Stimulated activated CD4-positive, alpha-beta T cell treated with anti-CD3 and anti-CD28 coated beads, Interleukin-2, amount 100 ng/mL, for 24 hours (primary cell): ENCODE measurements around the gene MPZ.
"Not testable (repeated sequence)": the region's sequence is repeated elsewhere in the genome, so short reads cannot be mapped to it uniquely, and the experiment has no call there.

Source experiments
- DNase-seq, 2 donors: peaks; one replicate each; pipeline ENCODE4 v3.0.0-alpha.2; 2020

MPZ gene

DNA sequence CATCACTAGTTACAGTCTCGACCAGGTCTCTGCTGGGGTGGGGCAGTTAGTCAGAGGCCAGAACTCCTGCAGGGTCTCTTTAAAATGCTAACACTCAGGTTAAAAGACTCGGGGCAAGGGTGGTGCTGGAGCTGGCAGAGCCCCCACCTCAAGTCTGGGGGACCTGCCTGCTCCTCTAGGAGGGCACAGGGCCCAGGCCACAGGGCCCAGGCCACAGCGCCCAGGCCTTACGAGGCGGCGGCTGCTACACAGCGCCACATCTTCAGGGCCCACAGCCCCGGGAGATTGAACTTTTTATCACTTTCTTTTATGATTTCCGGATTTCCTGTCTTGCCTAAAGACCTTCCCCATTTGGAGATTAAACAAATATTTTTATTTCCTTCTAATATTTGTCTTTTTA, 10.4 kb downstream of the MPZ start:
- DNase-seq = no peak

GRCh38 chr1:161298116-161298515, 11.7 kb downstream of the MPZ start:
- no peak for DNase-seq

GRCh38 chr1:161297415-161297814, 12.4 kb downstream of the MPZ start:
- DNase-seq = no peak

DNA sequence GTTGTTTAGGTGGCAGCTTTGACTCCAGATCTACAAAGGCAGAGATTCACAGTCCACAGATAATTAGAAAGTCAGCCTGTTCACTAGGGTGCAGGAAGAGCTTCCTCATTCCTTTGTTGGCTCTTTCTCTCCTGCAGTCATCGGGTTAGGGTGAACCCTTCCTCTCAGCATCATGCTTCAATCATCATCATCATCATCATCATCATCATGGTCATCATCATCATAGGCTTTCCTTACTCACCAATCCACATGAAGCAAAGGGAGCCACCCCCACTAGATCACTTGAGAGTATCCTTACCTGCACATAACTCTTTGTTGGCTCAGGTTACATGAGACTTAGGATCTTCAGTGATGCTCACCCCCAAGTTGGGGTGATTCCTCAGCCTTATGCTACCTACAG, 19.0 kb downstream of the MPZ start:
- no peak for DNase-seq

- DNase-seq = no peak
Observed at GRCh38 chr1:161287482-161288054, 22.2 kb downstream of the MPZ start.

DNA sequence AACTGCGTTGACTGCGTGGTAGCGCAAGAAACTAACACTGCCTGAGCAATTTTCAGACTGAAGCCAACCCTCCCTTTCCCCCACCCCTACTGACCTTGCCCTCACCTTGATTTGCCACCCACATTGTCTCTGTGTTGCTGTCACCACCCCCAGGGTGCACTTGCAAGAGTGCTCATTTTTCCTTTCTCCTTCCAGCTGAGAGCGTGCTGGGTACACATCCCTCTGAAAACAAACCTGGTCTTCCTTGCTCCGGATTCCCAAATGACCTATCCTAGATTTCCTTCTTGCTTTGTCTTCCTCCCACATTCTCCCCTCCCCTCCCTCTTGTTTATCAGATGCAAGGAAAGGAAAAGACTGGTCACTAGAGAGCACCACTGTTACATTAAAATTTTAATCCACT, 24.2 kb downstream of the MPZ start:
- DNase-seq = no peak

- no peak for DNase-seq
Observed at GRCh38 chr1:161285113-161285512, 24.7 kb downstream of the MPZ start.

- no peak for DNase-seq
Observed at GRCh38 chr1:161282991-161283390, 26.8 kb downstream of the MPZ start.

DNA sequence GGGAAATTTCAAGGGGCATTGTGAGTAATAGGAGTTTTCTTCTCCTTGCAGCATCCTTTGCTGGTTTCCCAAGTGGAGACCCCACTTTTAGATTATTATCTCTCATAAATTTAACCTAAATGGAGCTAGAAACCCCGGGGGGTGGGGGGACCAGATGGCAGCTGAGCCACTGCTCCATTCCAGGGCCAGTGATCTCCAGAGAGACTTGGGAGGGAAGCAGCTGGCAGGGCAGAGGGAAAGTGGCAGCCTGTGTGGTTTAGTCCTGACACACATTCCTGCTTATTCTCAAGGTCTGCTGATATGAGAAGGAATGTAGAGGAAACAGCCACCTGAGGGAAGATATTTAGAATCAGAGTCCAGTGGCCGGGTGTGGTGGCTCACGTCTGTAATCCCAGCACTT, 34.9 kb downstream of the MPZ start:
- DNase-seq = no peak

GRCh38 chr1:161273402-161273801, 36.4 kb downstream of the MPZ start:
- DNase-seq = no peak

GRCh38 chr1:161267321-161267720, 42.4 kb downstream of the MPZ start:
- no peak for DNase-seq

GRCh38 chr1:161266836-161267235, 42.9 kb downstream of the MPZ start:
- DNase-seq = no peak

GRCh38 chr1:161266202-161266601, 43.6 kb downstream of the MPZ start:
- DNase-seq = no peak

DNA sequence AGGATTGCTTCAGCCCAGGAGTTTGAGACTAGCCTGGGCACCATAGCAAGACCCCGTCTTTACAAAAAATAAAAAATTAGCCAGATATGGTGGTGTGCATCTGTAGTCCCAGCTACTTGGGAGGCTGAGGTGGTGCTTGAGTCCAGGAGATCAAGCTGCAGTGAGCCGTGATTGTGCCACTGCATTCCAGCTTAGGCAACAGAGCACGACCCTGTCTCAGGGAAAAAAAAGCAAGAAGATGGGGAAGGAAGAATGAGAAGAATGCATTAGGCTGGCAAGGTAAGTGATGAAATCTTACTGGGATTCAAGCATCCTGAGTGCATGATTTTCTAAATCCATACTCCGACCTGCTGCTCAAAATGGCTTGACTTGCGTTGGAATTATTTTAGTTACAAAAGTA, 44.5 kb downstream of the MPZ start:
- DNase-seq = no peak

DNA sequence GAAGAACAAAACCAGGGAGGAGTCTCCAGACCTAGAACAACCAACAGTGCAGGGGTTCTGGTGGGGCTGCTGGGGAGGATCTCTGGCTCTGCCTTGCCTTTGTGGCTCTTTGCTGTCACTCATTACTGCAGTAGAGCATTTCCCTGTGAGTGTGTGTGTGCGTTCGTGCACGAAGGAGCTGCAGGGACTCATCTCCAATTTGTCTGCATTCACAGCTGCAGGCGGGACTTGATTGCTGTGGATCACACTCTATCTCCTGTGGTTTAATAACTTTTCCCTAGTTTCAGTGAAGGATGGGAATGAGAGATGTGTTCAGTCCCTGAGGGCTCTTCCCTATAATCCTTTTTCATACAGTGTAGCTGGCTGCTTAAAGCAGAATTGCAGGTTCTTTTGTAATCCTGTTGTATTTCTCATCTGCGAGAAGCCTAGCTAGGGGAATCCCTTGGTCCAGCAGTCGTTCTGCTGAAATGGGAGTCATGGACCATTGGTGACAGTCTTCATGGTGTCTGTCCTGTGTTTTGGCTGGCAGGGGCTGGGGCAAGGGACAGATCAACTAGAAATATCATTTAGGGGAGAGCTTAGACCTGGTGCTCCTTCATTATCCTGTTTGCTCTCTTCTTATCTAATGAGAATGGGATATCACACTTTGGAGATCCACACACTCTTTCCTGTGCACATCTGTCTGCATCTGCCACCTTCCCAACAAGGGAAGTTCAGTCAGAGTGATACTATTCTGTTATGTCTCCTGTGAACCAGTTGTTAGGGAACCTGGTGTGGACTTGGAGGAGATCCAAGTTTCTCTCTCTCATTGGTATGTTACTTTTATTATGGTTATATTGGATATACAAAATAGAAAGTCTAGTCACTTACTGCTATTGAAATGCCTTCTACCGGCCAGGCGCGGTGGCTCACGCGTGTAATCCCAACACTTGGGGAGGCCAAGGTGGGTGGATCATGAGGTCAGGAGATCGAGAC, 48.2 kb downstream of the MPZ start:
- DNase-seq = no peak

DNA sequence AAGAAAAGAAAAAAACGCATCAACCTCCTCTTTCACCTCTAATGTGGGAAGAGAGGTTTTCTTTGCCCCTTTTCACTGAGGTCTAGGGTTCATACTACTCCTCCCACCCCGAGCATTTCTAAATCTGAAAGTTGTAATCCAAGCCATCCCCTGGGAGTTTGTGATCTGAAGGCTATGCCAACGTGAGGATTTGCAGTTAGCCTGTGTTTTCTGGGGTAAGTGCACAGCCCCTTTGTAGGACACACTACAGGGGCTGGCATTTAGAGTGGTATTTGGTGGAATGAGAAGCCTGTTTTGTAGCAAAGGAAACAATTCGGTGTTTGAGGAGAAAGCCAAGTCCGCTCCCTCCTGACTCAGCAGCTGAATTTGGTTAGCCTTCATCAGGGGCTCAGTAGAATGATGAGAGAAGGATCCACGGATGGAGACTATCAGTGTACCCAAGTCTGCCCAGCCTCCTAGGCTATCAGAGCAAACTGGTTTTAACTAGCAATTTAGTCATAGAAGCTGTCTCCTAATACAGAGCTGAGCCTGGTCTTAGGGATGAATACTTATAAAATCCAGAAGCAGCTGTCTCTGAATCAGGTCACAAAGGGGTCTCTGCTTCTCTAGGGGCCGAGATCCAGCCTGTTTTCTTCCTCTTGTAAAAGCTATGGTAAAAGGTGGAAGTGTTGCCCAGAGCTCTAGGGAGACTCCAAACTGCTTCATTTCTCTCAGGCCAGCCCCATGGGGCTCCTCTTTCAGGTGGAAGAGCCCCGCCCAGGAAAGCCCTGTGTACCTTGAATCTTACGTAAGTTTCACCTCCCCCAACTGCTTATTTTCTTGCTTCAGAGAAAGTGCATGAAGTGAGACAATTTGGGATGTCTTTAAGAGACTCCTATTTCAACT, 49.1 kb downstream of the MPZ start:
- no peak for DNase-seq

- no peak for DNase-seq
Observed at GRCh38 chr1:161259765-161260164, 50.0 kb downstream of the MPZ start.

- DNase-seq = no peak
Observed at GRCh38 chr1:161259345-161259702, 50.4 kb downstream of the MPZ start.

DNA sequence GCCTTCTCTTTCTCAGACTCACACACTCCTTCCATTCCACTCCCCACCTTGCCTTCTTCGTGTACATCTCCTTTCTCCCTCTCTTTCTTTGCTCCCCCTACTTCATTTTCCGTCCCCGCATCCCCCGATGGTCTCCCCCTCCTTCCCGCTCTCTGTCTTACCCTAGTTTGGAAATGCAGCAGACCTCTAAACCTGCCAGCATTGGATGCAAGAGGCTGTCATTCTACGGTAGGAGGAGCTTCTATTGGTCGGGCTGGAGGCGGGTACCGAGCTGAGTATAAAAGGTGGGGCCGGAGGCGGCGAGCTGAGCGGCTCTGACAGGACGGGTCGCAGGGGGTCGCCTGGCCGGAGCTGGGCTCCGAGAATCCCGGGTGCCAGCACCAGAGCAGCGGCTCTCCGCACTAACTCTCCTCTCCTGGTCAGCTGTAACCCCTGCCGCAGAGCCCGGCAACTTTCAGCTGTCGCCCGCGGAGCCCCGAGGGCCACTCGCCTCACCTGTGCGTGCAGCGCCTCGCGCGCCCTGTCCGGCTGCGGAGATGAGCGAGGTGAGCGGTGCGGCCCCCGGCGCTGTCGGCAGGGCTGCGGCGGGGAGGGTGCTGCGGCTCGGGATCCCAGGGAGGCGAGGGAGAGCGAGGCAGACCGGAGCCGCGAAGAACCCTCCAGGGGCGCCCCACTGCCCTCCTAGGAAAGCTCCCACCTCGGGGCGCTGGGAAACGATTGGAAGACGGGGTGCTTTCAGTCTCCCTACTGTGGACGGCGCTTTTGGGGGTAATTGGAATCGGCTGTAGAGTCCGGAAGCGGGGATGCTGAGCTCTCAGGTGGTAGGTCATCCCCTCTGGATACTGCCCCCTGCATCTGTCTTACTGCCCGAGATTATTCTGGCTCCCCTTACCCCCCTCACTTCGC, 51.1 kb downstream of the MPZ start, which contains the start of gene PCP4L1:
Gene PCP4L1 (plus strand): TSS at position 307 of the 906 bp plus-strand sequence. CDS start 230 bp downstream, at position 537.
- DNase-seq = peak; percentile 41 to 55

DNA sequence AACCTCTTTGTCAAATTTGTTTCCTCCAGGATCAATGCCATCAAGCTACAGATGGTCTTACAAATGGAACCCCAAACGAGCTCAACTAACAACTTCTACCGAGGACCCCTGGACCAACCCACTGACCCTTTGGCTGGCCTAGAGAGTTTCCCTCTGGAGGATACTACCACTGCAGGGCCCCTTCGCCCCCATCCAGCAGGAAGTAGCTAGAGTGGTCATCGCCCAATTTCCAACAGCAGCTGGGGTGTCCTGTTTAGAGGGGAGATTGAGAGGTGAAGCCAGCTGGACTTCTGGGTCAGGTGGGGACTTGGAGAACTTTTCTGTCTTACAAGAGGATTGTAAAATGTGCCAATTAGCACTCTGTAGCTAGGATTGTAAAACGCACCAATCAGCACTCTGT, 52.7 kb downstream of the MPZ start:
- not testable (repeated sequence) for DNase-seq

GRCh38 chr1:161255955-161256520, 53.7 kb downstream of the MPZ start:
- not testable (repeated sequence) for DNase-seq

- DNase-seq = not testable (repeated sequence)
Observed at GRCh38 chr1:161255302-161255701, 54.5 kb downstream of the MPZ start.
